ENCODE data around the gene UHMK1.

DNA sequence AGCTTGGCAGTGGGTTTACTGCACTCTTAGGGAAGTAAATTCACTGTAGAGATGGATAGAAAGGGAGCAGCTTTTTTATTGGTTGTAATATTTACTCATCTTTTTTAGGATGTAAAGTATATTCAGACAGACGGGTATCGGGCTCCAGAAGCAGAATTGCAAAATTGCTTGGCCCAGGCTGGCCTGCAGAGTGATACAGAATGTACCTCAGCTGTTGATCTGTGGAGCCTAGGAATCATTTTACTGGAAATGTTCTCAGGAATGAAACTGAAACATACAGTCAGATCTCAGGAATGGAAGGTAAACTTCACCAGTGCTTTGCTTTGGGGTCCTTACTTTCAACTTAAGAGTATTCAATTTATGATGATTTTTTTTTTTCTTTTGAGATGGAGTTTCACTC, 3.2 kb downstream of the UHMK1 start:
- TF ChIP-seq SMC3 (IDR thresholded peaks at IDR 0.05; ENCODE audit: low read depth, low read length) (no peak), POLR2A (IDR thresholded peaks at IDR 0.05; ENCODE audit: low read depth, low read length) (no peak), BHLHE40 (IDR thresholded peaks at IDR 0.05; ENCODE audit: low read depth, low read length) (no peak), CEBPB (IDR thresholded peaks at IDR 0.05; ENCODE audit: low read depth, low read length) (no peak), MXI1 (IDR thresholded peaks at IDR 0.05; ENCODE audit: borderline replicate concordance, low read depth, low read length) (no peak), FOS (IDR thresholded peaks at IDR 0.05; ENCODE audit: low read depth, low read length) (no peak), RAD21 (IDR thresholded peaks at IDR 0.05; ENCODE audit: low read length) (no peak), MAFK (IDR thresholded peaks at IDR 0.05; ENCODE audit: low read depth, low read length) (no peak), CHD1 (IDR thresholded peaks at IDR 0.05; ENCODE audit: low read depth, low read length) (no peak), RCOR1 (IDR thresholded peaks at IDR 0.05; ENCODE audit: insufficient replicate concordance, low read length) (no peak)
- TF ChIP-seq, protein P1, sequence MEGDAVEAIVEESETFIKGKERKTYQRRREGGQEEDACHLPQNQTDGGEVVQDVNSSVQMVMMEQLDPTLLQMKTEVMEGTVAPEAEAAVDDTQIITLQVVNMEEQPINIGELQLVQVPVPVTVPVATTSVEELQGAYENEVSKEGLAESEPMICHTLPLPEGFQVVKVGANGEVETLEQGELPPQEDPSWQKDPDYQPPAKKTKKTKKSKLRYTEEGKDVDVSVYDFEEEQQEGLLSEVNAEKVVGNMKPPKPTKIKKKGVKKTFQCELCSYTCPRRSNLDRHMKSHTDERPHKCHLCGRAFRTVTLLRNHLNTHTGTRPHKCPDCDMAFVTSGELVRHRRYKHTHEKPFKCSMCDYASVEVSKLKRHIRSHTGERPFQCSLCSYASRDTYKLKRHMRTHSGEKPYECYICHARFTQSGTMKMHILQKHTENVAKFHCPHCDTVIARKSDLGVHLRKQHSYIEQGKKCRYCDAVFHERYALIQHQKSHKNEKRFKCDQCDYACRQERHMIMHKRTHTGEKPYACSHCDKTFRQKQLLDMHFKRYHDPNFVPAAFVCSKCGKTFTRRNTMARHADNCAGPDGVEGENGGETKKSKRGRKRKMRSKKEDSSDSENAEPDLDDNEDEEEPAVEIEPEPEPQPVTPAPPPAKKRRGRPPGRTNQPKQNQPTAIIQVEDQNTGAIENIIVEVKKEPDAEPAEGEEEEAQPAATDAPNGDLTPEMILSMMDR (conservative IDR thresholded peaks at IDR 0.05; ENCODE audit: low read depth, low read length), result no peak
- TF ChIP-seq, protein P2, sequence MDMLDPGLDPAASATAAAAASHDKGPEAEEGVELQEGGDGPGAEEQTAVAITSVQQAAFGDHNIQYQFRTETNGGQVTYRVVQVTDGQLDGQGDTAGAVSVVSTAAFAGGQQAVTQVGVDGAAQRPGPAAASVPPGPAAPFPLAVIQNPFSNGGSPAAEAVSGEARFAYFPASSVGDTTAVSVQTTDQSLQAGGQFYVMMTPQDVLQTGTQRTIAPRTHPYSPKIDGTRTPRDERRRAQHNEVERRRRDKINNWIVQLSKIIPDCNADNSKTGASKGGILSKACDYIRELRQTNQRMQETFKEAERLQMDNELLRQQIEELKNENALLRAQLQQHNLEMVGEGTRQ (IDR thresholded peaks at IDR 0.05; ENCODE audit: low read depth, low read length), result no peak
- TF ChIP-seq, protein P3, sequence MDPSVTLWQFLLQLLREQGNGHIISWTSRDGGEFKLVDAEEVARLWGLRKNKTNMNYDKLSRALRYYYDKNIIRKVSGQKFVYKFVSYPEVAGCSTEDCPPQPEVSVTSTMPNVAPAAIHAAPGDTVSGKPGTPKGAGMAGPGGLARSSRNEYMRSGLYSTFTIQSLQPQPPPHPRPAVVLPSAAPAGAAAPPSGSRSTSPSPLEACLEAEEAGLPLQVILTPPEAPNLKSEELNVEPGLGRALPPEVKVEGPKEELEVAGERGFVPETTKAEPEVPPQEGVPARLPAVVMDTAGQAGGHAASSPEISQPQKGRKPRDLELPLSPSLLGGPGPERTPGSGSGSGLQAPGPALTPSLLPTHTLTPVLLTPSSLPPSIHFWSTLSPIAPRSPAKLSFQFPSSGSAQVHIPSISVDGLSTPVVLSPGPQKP (IDR thresholded peaks at IDR 0.05; ENCODE audit: borderline replicate concordance, low read depth, low read length), result no peak

Measured in IMR-90 (cell line).